Skeletal muscle cell (primary cell): ENCODE measurements around the gene TSC22D3.

ENCODE experiments used
- DNase-seq: peaks from one replicate; pipeline ENCODE4 v3.0.0-alpha.2; 2010; ENCODE audit warnings: low read depth
- H3K4me3 ChIP-seq: 2 replicates; pipeline ENCODE4 v1.5.1; 2011; ENCODE audit warnings: low read depth, mild to moderate bottlenecking, control low read depth, low read length, moderate library complexity

The TSC22D3 gene

DNA sequence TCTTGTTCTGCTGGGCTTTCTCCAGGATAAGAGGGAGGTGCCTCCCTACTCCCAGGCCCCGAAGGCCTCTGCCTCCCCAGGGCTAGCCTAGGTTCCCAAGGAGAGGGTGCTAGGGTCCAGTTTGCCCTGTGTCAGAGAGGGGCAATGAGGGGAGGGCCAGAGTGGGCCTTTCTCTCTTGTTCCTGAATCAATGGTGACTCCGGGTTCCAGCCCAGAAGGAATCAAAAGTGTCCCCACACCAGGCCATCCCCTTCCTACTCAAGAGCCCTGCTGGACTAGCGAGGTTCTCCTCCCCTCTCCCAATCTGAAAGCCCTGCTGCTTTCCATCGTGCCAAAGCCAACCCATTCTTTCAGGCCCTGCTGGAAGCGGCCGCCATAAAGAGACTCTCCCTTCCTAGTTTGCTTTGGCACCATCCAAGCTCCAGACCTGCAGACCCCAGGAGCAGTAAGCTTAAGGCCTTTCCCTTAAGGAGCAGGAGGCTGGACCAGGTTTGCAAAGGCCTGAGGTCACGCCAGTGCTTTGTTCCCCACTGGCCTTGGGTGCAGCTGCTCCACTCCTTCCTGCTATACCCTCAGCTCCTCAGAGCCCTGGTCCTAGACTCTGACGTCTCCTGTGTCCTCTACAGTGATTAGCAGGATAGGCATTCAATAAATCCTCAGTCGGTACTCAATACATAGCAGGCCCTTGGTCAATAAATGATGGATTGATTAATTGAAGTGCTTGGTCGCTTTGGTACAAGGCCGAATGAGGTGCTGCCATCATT lies 10.6 kb downstream of the TSC22D3 start:
- no peak overlapping the region for H3K4me3 ChIP-seq
- DNase-seq = no peak

DNA sequence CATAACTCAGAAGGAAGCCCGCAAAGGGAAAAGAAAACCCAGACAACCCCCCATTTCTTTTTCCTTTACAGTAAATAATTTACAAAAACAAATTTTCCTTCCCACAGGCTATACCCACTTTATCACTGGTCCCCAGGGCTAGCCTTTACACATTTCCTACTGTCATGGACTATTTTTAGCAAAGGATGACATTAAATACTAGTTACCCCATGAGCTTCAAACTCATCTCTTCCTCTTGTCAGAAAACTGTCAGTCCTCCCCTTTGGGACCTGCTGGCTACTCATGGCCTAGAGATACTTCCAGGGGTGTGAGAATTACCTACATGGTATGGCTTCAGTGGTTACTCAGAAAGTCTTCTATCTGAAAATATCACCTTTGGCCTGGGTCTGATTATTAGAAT lies 11.9 kb downstream of the TSC22D3 start:
- no peak for DNase-seq

DNA sequence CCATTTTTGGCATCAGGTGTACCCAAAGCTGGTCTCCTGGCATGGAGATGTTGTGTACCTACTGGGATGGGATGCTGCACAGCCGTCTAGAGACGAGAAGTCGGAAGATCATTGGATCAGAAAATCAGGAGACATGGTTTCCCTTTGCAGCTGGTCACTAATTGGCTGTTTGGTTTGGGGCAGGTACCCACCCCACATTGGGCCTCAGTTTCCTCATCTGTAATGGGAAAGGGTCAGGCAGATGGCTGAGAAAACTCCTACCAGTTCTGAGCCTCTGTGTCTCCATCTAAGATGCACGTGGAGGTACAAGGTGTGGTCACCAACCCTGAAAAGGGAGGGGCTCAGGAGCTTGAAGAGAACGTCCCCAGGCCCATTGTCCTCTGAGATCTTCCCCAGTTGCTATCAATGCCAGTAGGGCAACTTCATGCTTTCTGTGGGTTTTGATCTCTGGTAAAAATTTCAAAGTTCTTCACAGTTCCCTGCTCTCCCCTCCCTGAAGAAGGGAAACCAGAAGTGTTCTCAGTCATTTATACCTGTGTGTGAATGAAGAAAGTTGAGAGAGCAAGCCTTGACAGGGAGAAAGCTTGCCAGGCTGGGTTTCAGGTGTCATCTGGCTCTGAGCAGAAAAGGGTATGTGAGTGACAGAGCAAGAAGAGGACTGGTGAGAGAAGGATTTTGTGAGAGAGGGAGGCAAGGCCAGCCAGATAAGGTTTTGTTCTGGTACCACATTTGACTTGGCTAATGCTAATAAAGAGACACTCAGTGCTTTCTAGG lies 15.1 kb downstream of the TSC22D3 start:
- DNase-seq = no peak
- no peak overlapping the region for H3K4me3 ChIP-seq

More for the DNA sequence above, 11.9 kb downstream of the TSC22D3 start:
- no peak overlapping the region for H3K4me3 ChIP-seq

DNA sequence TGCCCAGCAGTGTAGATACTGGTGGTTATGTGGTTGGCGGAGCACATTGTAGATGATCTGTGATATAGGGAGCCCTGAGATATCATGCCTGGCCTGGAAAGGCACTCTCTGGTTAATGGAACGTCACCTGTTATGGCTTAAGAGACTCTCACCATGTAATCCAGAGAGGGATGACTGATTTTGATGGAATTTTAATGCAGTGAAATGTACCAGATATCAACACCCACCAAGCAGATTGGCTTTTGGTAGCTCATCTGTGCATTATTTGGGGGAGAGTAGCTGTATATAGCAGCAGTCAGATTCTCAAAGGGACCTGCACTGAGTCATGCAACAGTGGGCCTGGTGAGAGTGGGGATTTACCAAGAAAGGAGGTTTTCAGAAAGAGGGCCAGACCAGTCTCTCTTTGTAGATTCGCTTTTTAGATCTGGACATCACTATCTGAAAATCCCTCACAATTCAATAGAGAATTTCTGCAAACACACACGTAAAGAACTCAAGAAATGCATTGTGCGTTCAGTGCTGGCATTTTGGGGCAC lies 17.3 kb downstream of the TSC22D3 start:
- H3K4me3 ChIP-seq = no peak overlapping the region
- no peak for DNase-seq

DNA sequence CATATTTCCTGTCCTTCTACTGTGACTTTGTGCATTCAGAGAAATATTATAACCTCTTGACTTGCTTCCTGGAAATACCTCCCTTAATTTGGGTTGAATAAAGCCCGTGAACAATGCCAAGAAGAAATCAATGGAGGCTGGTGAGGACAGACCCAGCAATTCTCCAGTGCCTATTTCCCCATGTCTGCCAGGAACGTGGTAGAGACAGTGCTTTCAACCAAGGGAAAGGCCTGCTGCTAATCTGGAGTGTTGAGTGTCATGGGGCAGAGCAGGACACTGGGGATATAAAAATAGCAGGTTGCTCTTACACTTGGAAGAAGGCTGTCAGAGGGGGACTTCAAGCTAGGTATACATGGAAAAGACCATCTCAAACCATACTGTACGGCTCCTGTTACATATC lies 19.9 kb downstream of the TSC22D3 start:
- no peak overlapping the region for H3K4me3 ChIP-seq
- no peak for DNase-seq

DNA sequence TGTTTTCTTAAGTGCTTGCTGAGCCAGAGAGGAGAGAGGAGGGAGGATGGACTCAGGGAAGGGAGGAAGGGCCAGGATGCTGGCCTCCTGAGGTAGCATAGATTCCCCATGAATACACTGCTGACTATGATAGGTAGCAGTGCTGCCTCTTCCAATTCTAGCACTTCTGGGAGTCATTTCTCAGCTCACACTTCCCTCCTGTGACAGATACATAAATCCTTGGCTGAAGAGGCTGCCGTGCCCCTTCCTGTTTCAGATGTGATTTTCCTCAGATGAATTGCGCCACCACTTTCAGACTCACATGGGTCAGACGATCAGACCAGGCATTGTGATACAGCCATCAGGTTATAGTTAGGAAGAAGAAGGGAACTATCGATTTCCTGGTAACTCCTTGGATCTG lies 22.4 kb downstream of the TSC22D3 start:
- no peak overlapping the region for H3K4me3 ChIP-seq
- DNase-seq = no peak

DNA sequence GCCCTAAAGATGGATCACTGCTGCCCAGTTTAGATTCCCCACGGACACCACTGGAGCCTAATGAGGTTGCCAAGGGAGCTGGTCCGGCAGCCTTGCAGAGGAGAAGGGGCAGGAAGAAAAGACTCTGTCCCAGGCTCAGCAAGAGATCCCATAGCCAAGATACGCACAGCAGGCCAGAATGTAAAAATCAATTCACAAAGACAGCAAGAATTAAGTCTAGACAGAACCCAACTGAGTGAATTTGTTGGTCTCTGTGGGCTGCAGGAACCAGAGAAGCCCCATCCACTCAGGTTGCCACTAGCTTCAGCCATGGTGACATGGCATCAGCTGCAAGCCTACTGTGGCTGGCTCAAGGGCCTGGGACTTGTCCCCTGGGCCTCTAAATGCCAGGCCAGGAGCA lies 22.9 kb downstream of the TSC22D3 start:
- no peak for DNase-seq
- no peak overlapping the region for H3K4me3 ChIP-seq

DNA sequence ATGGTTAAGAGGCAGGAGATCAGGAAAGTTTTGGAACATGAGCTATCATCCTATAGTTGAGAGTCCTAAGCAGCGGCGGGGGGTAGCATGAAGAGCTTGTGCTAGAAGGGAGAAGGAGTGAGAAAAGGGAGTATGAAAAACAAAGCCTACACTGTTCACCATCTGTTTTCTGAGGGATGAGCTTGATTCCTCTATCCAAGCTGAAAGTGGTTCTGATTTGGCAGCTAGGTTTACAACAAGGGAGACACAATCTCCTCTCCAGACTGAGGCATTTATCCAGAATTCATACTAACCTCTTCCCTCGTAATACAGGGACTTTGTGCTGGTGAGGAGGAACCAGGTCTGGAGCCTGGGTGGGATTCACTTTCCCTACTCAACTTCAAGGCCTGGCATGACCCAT lies 23.5 kb downstream of the TSC22D3 start:
- no peak for DNase-seq
- H3K4me3 ChIP-seq = no peak overlapping the region

DNA sequence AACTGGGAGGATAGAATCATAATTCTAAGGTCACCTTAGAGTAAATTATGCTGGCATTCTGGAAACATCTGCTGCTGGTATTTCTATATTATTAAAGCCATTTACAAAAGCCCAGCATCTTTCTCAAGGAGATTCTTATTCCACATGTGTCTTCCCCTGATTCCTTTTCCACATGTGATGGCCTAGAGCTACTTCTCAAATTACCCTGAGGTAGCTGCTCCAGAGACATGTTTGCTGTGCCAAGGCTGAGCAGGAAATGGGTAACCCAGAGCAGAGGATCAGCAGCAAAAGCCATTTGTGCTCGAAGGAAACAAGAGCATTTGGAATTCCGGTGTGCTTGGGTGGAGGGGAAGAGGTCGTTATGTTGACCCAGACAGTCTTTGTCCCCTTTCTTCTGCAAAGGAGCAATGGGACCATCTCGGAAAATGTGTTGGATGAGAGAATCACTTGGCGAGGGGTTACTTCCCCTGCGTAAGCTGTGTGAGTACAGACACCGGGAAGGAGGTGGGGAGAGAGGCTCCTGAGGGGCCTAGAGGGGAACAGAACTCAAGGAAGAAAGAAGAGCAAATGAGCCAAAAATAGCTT lies 24.6 kb downstream of the TSC22D3 start:
- DNase-seq = no peak
- H3K4me3 ChIP-seq = no peak overlapping the region

DNA sequence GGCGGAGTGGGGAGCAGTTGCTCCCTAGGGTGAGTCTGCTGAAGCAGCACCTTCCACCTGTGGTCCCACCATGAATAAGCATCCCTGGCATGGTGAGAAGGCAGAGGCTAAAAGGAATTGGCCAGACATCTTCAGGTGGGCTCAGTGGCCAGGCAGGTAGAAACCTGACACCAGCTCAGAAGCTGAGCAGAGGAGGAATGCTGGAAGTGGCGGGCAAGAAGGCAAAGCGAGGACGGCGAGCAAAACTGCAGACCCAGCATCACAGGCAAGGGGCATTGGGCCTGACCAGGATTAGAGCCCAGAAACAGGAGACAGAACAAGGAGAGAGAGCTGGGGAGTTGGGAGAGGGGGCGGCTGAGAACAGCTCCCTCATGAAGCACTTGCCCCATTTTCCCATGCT lies 25.3 kb downstream of the TSC22D3 start:
- no peak overlapping the region for H3K4me3 ChIP-seq
- DNase-seq = no peak

DNA sequence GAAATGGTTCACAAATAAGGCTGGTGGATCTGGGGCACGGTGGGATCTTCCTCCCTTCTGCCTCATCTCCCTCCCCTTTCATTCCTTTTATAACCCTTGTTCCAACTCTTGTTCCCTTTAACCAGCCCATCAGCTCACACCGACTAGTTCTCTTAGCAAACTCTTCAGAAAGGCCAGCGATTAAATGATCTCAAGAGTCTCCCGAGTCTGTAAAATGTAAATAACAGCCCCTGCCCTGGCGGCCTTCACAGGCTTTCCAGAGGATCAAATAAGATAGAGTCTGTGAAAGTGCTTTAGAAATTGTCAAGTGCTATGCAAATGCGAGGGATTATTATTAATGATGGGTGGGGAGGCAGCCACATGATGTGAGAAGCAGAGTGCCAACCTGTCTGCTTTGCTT lies 27.1 kb downstream of the TSC22D3 start:
- DNase-seq = no peak
- H3K4me3 ChIP-seq = no peak overlapping the region

DNA sequence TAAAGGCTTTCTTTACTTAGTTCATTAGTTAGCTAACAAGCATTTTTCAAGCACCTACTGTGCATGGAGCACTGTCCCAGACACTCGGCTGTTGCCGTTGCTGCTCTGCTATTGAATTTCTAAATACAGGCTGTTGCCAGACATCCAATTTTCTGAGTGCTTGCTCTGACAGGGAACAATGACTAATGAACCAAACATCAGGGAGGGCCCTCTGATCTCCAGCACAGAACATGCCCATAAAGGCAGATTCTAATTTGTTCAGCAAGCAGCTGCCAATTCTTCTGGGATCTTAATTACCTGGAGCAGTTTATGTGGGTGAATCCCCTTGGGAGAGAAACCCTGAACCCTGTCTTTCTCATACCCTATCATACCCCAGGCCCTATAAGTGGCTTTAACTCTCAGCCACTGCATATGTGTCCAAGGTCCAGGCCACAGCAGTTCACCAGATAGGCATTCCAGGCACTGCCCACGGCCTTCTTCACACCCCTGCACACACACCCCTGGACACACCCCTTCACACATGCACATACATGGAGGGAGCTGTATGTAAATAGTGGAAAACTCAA lies 27.9 kb downstream of the TSC22D3 start:
- no peak overlapping the region for H3K4me3 ChIP-seq
- DNase-seq = no peak

DNA sequence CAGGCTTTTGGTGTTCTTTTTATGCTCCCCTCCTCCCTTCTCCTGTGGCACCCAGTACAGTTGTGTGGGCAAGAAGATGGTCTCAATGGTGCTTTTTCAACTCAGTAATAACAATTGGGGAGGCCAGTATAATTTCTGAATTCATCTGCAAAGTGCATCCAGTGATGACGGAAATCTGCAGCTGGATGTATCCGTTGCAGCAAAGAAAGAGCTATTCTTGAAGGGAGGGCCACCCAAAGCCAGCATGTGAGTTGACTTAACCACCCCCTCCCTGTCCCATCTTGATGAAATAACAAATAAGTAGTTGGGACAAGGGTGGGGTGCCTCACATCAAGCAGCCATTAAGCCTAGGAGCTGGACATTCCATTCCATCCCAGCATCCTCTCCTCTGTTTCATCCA lies 30.7 kb downstream of the TSC22D3 start:
- no peak overlapping the region for H3K4me3 ChIP-seq
- DNase-seq = no peak

DNA sequence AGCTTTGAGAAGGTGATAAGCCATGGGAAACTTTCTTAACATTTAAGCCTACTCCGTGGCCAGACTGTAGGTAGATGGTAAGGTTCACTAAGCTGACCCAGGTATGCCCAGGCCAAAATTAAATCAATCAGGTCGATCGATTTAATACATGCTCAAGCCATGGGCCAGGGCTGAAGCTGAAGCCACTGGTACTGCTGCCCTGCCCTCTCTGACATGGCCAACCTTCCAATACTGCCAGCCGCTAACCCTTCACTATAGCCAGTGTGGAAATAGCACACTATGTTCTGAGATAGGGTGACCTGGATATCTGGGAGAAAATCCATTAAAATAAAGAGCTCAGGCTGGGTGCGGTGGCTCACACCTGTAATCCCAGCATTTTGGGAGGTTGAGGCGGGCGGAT lies 31.6 kb downstream of the TSC22D3 start:
- no peak overlapping the region for H3K4me3 ChIP-seq
- no peak for DNase-seq

DNA sequence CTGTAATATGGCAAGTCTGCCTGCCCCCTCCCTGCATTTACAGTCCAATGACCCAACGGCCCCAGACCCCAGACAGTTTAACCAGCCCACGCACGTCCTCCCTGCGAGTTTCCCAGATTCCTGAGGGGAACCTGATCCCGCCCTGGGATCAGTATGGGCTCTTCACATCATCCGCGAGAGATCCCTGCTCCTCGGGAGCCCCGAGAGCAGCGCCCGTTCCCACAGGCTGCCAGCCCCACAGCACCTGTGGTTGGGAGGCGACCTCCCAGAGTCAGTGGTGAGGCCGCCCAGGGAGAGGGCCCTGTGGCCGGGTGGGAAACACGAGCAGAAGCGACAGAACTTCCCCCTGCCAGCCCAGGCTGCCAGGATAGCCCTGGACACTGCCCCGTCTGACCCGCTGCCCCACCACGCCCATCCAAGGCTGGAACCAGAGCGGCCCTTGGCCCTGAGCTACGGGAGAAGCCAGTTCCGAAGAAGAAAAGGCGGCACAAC lies 32.8 kb downstream of the TSC22D3 start:
- no peak for DNase-seq
- H3K4me3 ChIP-seq = no peak overlapping the region

DNA sequence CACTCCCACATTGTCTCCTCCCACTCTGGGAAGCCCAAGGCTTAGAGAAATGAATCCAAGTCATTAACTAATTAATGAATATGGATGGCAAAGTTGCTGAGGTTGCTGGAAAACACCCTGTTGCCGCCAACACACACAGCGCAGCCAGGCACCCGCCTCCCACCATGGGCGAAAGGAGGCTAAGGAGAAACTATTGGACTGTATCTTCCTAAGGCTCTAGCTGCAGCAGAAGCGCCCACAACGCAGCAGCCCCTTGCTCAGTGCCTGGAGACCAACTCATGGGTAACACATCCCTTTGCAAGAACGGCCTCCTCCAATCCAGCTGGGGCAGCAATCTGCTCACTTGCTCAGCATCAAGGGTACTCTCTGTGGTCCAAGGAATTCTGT lies 34.2 kb downstream of the TSC22D3 start:
- no peak overlapping the region for H3K4me3 ChIP-seq
- no peak for DNase-seq

DNA sequence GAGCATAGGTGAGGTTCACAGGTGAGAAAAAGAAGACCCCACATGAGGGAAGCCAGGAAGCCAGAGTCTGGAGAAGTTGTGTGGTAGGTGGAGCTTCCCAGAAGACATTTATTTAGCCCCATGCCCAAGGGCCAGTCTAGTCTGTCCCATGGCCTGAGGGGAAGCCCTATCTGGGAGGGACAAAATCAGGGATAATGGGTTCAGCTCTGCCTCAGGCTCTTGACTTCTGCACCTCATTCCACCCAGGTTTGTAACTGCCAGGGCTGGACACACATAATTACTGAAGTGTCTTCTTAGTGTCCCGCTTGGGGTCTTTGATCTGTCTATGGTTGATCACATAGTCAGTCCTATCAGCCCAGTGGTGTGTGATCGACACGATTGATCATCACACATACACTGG lies 36.0 kb downstream of the TSC22D3 start:
- H3K4me3 ChIP-seq = no peak overlapping the region
- DNase-seq = no peak

DNA sequence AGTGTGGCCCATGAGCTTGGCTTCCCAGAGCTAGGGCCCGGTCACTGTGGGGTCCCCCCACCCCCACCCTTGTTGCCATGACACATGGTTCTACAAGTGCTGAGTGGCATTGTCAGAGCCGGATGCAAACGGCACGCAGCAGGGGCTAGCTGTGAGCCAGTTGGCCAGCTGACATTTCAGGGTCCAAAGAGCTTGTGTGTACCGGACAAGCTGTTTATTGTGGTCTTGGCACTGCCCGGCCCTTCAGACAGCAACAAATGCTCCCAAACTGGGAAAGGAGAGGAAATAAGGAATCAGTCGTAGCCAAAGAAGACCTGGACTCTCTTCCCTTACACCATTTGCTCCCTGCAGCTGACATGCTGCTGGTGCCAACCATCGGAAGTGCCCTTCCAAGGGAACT lies 36.8 kb downstream of the TSC22D3 start:
- DNase-seq = no peak
- H3K4me3 ChIP-seq = no peak overlapping the region

DNA sequence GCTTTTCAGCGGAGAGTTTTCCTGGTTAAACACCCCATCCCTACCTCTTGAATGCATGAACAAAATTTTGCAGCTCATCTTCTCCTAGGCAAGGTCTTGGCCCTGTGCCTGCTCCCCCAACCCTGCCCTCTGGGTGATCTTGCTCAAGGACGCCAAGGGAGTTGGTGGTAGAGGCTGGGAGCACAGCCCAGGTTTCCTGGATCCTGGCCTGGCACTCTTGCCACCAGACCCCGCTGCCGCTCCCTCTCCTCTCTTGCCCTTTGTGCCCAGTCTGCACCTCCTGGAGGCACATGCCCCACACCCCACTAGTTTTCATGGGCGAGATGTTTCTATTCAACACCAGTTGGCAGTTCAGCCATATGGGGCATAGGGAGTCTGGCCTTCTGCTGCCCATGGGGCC lies 37.3 kb downstream of the TSC22D3 start:
- H3K4me3 ChIP-seq = no peak overlapping the region
- no peak for DNase-seq
